Spinal cord (tissue), 10 donors: Measurements from ENCODE around the gene NRTN. TPM values are rescaled to one million over a fixed set of nuclear protein-coding genes. Genes with fewer than 3 reads are reported as not detected.

Experiments used
- DNase-seq, 6 donors: peaks; one replicate each; pipeline versions ENCODE4 v3.0.0 to v3.0.0-alpha.2; 2013 to 2015; ENCODE audit warnings: low spot score in 6 of 6, low read depth in 4 of 6
- H3K27ac ChIP-seq: one replicate; pipeline ENCODE4 v1.5.1; 2013; ENCODE audit warnings: low read depth, low read length, control low read depth
- H3K27me3 ChIP-seq: one replicate; pipeline ENCODE4 v1.6.1; 2013; ENCODE audit warnings: low read length; ENCODE audit not compliant: control insufficient read depth, insufficient read depth
- H3K36me3 ChIP-seq: one replicate; pipeline ENCODE4 v1.6.1; 2013; ENCODE audit warnings: low read length; ENCODE audit not compliant: control insufficient read depth, insufficient read depth
- H3K4me1 ChIP-seq: one replicate; pipeline ENCODE4 v1.6.1; 2013; ENCODE audit warnings: low read length; ENCODE audit not compliant: control insufficient read depth, insufficient read depth
- H3K4me3 ChIP-seq: one replicate; pipeline ENCODE4 v1.5.1; 2013; ENCODE audit warnings: low read depth, low read length, control low read depth
- H3K9me3 ChIP-seq: one replicate; pipeline ENCODE4 v1.6.1; 2013; ENCODE audit warnings: low read length; ENCODE audit not compliant: control insufficient read depth, insufficient read depth
- WGBS: methylation state at CpG from one replicate; pipeline ENCODE4 v1.1.5; 2013; ENCODE audit warnings: missing lambda C conversion rate; ENCODE audit not compliant: insufficient coverage; 5-methylcytosine and 5-hydroxymethylcytosine counted together
- polyA plus RNA-seq, 2 donors: library from polyadenylated mRNA; unstranded; fragments of 120-200 nt; gene quantifications; one replicate each; pipeline ENCODE4 v1.2.1, GENCODE V29; 2013; ENCODE audit not compliant: insufficient read length in 2 of 2
- total RNA-seq, 2 donors: library from RNA; depleted of rRNA in 1 of 2; stranded (reverse); fragments of 120-200 nt in 1 of 2; fragments of >200 nt in 1 of 2; gene quantifications; one replicate each; pipeline versions ENCODE4 v1.2.3 to v1.2.4, GENCODE V29; 2013 to 2014
- donor health status: healthy.

Gene NRTN
- total and polyA plus RNA-seq, 4 donors, result 0.20 to 0.99 (median 0.45) TPM

DNA sequence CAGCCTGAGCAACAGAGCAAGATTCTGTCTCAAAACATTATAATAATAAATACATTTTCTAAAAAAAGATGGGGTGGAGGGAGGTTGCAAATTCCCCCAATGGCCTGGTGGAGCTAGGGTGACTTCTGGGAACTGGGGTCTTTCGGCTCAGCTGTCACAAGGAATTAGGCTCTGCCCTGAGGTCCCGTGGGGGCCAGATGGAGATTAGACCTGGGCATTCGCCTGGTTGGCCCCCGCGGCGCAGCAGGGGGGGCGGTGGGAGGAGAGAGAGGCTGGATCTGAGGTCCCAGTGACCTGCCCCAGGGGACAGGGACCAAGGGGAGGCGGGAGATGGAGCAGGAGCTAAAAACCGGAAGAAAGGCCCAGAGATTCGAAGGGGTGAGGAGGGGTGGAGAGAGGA is 19.9 kb downstream of the NRTN start:
- Histone ChIP-seq H3K4me3 (no peak overlapping the region), H3K4me1 (peaks cover 43% of the 10 kb centered on the region), H3K27me3 (peaks cover 2% of the 10 kb centered on the region), H3K36me3 (peaks cover 2% of the 10 kb centered on the region), H3K27ac (no peak overlapping the region), H3K9me3 (no peaks in the 10 kb centered on the region)
- WGBS, result 85% methylated on average over 8 of the region's 10 CpGs
- no peak for DNase-seq

DNA sequence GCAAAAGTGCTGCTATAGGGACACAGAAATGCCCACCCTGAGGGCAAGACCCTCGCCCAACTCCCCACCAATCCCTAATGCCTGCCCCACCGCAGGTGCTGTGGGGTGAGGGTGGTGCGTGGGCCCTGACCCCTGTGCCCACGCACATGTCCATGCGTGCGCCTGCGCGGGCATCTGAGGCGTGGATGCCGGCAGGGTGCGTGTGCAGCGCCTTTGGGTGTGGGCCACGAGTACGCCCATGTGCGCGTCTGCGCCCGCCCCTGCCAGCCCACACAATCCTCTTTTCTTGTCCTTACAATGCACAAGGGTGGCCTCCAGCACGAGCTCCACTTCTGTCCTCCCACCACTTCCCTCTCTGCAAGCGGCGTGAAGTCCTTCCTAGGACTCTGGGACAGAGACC is 20.3 kb downstream of the NRTN start:
- 93% methylated on average over 21 of the region's 21 CpGs for WGBS
- no peak for DNase-seq
- Histone ChIP-seq H3K4me1 (peaks cover 45% of the 10 kb centered on the region), H3K27ac (no peak overlapping the region), H3K9me3 (no peaks in the 10 kb centered on the region), H3K36me3 (peaks cover 2% of the 10 kb centered on the region), H3K4me3 (no peak overlapping the region), H3K27me3 (peaks cover 2% of the 10 kb centered on the region)

DNA sequence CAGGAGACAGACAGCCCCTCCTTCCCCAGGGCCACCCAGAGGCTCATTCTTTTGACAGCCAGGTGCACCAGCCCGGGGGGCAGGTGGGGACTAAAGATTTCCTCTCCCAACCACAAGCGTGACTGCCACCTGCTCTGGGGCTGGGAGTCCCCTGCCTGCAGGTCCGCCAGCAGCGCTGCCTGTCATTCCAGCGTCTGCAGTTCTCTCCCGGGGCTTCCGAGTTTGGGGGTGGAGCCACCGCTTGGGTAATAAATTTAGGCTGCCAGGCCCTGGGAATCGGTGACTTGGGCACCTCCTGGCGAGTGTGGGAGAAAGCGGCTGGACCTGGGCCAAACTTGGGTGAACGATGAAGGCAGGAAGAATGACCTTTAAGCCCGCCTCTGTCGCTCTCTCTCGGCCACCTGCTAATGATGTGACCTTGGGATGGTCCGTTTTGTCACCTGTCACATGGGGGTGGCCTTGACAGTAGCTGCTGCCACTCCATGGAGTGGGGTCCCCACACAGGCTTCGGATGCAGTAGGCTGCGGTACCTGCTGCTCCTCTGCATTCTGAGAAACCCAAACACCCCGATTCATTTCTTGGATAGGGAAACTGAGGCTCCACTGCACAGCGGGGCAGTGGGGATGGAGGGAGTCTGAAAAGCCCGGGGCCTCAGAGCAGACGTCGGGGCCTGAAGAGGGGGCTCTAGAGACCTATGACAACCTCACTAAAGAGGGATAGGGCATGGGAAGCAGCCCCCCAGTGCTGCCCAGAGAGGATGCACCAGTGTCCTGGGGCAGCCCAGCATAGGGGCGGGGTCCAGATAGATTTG is 21.9 kb downstream of the NRTN start:
- peaks cover 2% of the 10 kb centered on the region for H3K27me3 ChIP-seq
- peak in 2 of 6 donors; percentile 42 to 78 for DNase-seq

DNA sequence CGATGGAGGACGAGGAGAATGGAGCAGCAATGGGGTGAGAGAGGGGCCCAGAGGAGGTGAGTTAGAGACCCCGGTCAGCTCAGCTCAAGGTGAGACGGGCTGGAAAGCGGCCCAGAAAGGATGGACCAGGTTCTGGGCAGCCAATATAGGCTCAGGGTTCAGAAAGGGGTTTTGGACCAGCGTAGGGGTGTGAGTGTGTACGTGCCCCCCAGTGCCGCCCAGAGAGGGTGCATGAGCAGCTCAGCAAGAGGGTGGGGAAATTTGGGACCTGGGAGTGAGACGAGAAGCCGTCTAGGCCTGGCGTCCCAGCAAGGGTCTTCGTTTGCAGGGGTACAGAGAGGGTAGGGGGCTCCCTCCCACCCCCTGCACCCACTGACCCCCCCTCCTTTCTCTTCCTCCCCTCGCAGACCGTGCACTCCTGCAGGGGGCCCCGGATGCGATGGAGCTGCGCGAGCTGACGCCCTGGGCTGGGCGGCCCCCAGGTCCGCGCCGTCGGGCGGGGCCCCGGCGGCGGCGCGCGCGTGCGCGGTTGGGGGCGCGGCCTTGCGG is 22.5 kb downstream of the NRTN start:
- H3K4me3 ChIP-seq, result peak overlapping the region; percentile 33
- peak in 1 of 6 donors; percentile 20 for DNase-seq
- H3K9me3 ChIP-seq, result no peaks in the 10 kb centered on the region
- WGBS, result 11% methylated on average over 33 of the region's 37 CpGs
- peaks cover 2% of the 10 kb centered on the region for H3K36me3 ChIP-seq
- H3K27me3 ChIP-seq, result peaks cover 2% of the 10 kb centered on the region
- H3K4me1 ChIP-seq, result peaks cover 41% of the 10 kb centered on the region
- peak overlapping the region; percentile 47 for H3K27ac ChIP-seq

More for the DNA sequence above, 21.9 kb downstream of the NRTN start:
- Histone ChIP-seq H3K4me1 (peaks cover 45% of the 10 kb centered on the region), H3K4me3 (no peak overlapping the region), H3K36me3 (peaks cover 2% of the 10 kb centered on the region), H3K27ac (no peak overlapping the region), H3K9me3 (no peaks in the 10 kb centered on the region)
- 18% methylated on average over 23 of the region's 24 CpGs for WGBS

DNA sequence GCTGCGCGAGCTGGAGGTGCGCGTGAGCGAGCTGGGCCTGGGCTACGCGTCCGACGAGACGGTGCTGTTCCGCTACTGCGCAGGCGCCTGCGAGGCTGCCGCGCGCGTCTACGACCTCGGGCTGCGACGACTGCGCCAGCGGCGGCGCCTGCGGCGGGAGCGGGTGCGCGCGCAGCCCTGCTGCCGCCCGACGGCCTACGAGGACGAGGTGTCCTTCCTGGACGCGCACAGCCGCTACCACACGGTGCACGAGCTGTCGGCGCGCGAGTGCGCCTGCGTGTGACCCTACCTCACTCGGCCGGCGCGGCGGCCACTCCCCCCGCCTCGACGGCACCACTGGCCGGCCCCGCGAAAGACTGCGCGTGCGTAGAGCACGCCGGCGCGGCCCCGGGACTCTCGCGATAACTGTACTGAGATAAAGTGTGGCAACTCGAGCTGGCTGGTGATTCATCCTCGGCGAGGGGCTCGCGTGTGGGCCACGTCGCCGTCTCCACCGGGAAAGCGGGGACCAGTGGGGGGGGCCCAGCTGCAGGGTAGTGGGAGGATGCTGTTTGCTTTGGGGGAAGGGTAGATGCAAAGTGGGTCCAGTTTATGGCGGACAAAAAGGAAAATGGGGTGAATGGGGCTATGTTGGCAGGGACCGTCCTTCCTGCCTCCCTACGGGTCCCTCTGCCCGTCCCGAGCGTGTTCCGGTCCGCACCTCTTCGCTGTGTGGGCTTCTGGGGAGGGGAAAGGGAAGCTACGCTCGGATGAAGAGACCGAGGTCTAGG is 23.2 kb downstream of the NRTN start:
- peaks cover 2% of the 10 kb centered on the region for H3K36me3 ChIP-seq
- peaks cover 41% of the 10 kb centered on the region for H3K4me1 ChIP-seq
- peaks cover 2% of the 10 kb centered on the region for H3K27me3 ChIP-seq
- H3K9me3 ChIP-seq, result no peaks in the 10 kb centered on the region
- peak overlapping the region; percentile 89 for H3K27ac ChIP-seq
- peak overlapping the region; percentile 70 for H3K4me3 ChIP-seq
- peak; percentile 78 to 98 (median 84) for DNase-seq
- under 1% methylated on average over 88 of the region's 91 CpGs for whole genome bisulfite sequencing

DNA sequence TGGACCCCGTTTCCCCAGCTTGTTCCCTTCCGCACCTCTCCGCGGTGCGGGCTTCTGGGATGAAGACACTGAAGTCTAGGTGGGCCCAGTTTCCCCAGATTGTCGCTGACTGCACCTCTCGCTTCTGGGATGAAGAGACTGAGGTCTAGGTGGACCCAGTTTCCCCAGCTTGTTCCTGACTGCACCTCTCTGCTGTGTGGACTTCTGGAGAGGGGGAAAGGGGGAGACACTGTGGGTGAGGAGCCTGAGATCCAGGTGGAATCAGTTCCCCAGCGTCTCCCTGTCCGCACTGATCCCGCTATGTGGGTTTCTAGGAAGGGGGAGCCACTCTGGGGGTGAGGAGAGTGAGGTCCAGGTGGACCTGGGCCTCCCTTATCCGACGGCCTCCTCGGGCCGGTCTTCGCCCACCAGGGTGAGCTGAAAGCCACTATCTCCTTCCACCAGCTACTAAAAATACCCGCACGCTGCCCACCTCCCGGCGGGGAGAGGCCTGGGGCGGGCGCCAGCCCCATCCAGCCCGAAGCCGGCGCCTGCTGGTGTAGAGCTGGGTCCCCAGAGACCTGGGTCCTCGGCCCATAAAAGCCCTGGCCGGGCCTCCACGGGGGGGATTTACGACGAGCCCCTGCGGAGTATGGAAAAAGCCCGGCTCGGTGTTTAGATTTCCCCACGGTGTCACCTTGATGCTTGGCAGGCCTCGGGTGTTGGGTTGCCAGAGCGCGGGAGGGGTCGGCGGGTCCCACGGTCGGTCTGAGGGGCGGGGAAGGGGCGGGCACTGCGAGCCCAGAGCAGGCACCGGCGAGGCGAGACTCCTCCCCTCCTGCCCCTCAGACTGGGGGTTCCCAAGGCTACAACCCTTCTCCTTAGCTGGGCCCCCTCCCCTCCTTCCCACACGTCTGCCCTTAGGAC is 24.0 kb downstream of the NRTN start:
- Histone ChIP-seq H3K4me1 (peaks cover 41% of the 10 kb centered on the region), H3K4me3 (peak overlapping the region; percentile 70), H3K9me3 (no peaks in the 10 kb centered on the region), H3K27me3 (peaks cover 2% of the 10 kb centered on the region), H3K27ac (peak overlapping the region; percentile 89), H3K36me3 (peaks cover 2% of the 10 kb centered on the region)
- 3% methylated on average over 47 of the region's 47 CpGs for WGBS
- DNase-seq, result peak in 2 of 6 donors; percentile 35 to 51

DNA sequence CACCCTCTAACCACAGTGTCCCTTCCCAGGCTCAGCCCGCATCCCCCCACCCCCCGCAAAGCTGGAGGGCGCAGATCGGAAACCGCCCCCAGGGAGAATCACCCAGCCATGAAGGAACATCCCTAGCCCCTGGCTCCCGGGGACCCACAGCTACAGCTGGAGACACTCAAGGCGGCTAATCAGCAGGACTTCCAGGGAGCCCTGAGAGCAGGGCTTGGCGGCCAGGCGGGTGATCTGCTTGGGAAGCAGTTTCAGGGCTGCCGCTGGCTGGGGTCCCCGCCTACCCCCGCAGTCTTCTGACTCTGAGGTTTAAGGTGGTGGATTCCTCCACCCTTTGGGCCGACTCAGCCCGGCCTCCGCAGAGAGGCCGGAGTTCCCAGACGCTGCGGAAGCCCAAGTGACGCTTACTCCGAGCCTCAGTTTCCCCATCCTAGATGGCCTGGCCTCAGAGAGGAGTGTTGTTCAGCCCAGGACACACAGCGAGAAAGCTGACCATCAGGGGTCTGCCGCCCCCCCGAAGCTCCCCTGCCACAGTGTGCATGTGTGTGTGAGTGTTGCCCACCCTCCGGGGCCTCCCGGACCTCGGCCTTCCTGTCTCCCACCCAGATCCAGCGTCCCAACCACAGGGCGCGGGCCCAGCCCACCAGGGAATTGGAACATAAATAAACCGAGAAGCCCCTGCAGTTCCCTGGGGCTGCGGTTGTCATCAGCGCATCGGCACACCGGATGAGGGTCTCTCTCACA is 24.9 kb downstream of the NRTN start:
- WGBS, result 66% methylated on average over 29 of the region's 34 CpGs
- H3K27ac ChIP-seq, result no peak overlapping the region

DNA sequence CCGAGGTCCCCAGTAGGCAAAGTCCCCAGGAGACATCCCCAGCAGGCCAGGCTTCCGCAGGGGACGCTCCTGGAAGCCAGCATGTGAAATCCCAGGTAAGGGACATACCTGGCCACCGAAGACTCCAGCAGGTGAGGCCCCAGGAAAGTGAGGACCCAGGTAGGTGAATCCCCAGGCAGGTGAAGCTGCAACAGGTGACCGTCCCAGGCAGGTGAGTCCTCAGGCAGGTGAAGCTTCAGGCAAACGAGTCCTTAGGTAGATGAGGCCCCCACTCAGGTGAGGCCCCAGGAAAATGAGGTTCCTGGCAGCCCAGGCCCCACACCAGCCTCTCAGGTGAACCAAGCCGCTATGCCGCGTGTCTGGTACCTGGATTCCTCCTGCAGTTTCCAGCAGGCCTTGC is 26.3 kb downstream of the NRTN start:
- no peak for DNase-seq
- Histone ChIP-seq H3K36me3 (no peaks in the 10 kb centered on the region), H3K27ac (no peak overlapping the region), H3K27me3 (peaks cover 2% of the 10 kb centered on the region), H3K4me3 (no peak overlapping the region), H3K4me1 (peaks cover 33% of the 10 kb centered on the region), H3K9me3 (no peaks in the 10 kb centered on the region)
- WGBS, result 93% methylated on average over 9 of the region's 9 CpGs

More for the DNA sequence above, 24.9 kb downstream of the NRTN start:
- DNase-seq, result no peak
- Histone ChIP-seq H3K36me3 (peaks cover 2% of the 10 kb centered on the region), H3K4me3 (no peak overlapping the region), H3K4me1 (peaks cover 41% of the 10 kb centered on the region), H3K9me3 (no peaks in the 10 kb centered on the region), H3K27me3 (peaks cover 2% of the 10 kb centered on the region)
